Measurements from ENCODE around the gene LIN7B.

The LIN7B gene, protein sequence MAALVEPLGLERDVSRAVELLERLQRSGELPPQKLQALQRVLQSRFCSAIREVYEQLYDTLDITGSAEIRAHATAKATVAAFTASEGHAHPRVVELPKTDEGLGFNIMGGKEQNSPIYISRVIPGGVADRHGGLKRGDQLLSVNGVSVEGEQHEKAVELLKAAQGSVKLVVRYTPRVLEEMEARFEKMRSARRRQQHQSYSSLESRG

DNA sequence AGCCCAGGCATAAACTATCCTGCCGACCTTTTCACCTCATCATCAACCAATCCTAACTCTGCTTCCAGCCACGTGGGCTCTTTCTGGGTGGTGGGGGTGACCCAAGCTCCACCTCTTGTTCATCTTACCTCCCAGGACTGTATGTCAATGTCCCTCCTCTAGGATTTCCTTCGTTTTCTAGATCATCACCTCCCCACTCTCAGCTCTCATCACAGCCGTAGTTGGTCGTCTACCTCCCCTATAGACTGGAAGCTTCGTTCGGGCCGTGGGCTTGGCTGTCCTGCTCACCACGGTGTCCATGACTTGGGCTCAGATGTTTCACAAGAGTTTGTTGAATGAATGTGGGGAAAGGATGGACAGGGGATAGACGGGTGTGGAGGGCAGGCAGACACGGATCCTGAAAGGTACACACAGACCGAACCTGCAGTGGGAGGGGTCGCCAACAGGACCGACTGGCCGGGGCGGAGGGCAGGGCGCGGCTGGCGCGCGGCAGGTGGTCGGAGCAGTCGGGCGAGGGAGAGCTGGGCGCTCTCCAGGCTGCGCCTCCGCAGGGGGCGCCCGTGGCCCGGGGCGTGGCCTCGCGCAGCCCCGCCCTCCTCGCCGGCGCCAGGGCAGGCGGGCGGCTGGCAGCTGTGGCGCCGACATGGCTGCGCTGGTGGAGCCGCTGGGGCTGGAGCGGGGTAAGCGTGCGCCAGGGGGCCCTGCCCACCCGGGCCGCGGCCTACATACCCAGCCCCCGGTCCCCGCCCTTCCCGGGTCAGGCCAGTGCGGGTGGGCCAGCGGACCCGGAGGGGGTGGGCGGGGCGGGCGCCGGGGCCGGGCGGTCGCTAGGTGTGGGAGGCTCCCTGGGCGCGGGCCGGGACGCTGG is at the start of gene LIN7B:
Gene LIN7B, plus strand, starts transcription at position 609 of the 868 bp plus-strand sequence. Its CDS starts 35 bp downstream, at position 644.
- peak; percentile 72 for DNase-seq (ENCODE audit: low spot score)

DNA sequence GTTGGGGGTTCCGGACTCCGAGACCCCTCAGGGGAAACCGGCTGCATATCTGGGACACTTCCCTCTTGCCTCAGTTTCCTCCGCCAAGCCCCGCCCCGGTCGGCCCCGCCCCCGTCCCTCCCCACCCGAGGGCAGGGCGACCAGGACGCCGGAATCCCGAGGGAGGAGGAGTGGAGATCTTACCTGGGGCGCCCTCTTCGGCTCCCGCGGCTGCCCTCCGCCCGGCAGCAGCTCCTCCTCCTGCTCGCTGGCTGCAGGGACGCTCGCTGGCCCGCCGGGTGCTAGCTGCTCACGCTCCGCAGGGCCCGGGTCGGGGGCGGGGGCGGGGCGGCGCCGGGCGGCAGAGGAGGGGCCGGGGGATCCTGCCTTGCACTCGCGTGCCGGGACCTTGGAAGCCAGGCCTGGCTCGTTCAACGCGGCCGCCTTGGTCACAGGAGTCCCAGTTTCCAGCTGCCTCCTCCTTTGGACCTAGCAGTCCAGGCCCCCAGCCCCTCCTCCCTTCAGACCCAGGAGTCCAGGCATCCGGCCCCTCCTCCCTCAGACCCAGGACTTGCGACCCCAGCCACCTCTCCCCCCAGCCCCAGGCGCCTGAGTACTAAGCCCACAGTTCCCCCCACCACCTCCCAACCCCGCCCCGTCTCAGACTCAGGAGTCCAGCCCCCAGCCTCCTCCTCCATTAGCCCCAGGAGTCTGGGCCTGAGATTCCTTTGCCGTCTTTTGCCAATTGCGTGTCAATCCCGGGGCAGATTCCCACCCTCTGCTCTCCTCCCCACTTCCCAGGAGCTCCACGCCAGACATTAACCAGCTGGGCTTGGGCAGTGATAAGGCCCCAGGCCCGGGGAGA is 49.2 kb upstream of the LIN7B start, which contains the start of gene NTF4:
Gene NTF4, minus strand, starts transcription at position 51 of the 844 bp plus-strand sequence. CDS start 2,821 bp downstream, outside the sequence.
- peak; percentile 53 for DNase-seq (ENCODE audit: low spot score)

- peak; percentile 58 for DNase-seq (ENCODE audit: low spot score)
Measured at GRCh38 chr19:49065905-49066512, 48.2 kb upstream of the LIN7B start.

- no peak for DNase-seq (ENCODE audit: low spot score)
Measured at GRCh38 chr19:49067554-49067953, 46.6 kb upstream of the LIN7B start.

DNA sequence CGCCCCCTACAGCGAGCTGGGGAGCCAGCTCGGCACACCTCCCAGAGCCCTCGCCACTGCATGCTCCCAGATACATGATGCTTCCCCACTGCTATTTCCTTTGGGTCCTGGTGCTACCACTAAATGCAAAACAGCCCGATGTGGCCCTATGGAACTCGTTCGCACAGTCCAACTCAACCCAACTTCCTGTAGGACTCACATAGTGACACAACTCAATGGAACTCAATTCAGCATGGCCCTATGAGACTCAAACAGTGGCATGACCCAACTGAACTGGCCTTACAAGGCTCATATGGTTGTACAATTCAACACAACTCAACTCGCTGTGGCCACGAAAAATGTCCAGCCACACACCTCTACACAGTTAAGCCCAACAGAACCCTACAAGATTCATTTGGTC is 45.1 kb upstream of the LIN7B start:
- no peak for DNase-seq (ENCODE audit: low spot score)

- no peak for DNase-seq (ENCODE audit: low spot score)
Measured at GRCh38 chr19:49070416-49070815, 43.8 kb upstream of the LIN7B start.

DNA sequence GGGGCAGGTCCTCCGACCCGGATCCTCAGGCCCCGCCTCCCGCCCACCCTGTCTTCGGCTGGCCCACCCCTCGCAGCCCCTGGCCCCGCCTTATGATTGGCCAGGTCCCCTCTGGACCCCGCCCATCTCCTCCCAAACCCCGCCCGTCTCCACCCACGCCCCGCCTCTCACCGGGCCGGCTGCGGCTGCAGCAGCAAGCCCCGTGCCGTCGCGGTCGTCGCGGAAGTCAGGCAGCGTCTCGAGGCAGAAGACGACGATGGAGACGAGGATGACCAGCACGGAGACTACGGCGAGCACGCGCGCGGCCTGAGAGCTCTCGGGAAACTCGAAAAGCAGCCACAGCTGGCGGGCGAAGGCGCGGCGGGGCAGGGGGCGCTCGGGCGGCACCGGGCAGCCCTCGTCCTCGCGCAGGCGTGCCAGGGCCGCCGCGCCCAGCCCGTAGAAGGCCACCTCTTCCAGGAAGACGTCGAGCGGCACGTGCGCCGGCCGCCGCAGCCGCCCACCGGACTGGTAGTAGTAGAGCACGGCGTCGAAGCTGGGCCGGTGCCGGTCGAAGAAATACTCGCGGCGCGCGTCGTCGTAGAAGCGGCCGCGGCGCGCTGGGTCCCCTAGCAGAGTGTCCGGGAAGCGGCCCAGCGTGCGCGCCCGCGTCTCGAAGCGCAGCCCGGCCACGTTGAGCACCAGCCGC is 42.2 kb upstream of the LIN7B start:
- no peak for DNase-seq (ENCODE audit: low spot score)

- peak; percentile 48 for DNase-seq (ENCODE audit: low spot score)
Measured at GRCh38 chr19:49073514-49074378, 40.4 kb upstream of the LIN7B start.

GRCh38 chr19:49074869-49075268 is 39.3 kb upstream of the LIN7B start:
- DNase-seq (ENCODE audit: low spot score), result peak; percentile 80

- DNase-seq (ENCODE audit: low spot score), result no peak
Measured at GRCh38 chr19:49080392-49080791, 33.8 kb upstream of the LIN7B start.

DNA sequence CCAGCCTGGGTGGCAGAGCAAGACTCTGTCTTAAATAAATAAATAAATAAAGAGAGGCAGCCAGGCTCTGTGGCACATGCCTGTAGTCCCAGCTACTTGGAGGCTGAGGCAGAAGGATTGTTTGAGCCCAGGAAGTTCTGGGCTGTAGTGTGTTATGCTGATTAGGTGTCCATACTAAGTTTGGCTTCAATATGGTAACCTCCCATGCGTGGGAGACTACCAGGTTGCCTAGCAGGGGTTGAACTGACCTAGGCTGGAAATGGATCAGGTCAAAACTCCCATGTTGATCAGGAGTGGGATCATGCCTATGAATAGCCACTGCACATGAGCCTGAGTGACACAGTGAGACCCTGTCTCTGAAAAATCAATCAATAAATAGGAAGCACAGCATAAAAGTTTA is 32.9 kb upstream of the LIN7B start:
- no peak for DNase-seq (ENCODE audit: low spot score)

DNA sequence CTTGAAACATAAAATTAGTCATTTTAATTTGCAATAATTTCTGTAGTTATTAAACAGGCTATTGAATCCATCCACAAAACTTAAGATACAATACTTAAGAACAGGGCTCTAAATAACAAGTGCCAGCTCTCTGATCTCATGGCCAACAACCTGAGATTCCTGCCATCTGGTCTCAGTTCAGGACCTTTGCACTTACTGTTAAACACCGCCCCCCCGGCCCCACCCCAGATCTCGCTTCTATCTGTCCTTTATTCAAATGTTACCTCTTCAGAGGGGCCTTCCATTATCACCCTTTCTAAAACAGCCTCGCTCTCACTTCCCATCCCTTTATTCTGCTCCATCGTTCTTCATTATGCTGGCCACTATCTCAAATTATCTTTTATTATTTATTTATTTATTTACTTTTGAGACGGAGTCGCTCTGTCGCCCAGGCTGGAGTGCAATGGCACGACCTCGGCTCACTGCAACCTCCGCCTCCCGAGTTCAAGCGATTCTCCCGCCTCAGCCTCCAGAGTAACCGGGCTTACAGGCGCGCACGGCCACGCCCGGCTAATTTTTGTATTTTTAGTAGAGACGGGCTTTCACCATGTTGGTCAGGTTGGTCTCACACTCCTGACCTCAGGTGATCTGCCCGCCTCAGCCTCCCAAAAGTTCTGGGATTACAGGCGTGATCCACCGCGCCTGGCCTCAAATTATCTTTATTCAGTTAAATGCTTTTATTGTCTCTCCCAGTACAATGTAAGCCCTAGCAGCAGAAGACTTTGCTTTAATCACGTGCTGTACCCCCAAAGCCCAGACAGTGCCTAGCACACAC is 29.8 kb upstream of the LIN7B start:
- no peak for DNase-seq (ENCODE audit: low spot score)

GRCh38 chr19:49085020-49085867 is 28.9 kb upstream of the LIN7B start, which contains the start of gene SNRNP70:
TSS of gene SNRNP70 (plus strand) at chr19:49085451. CDS start at chr19:49086415, 964 bp downstream.
- DNase-seq (ENCODE audit: low spot score), result peak; percentile 99

- DNase-seq (ENCODE audit: low spot score), result no peak
Measured at GRCh38 chr19:49085868-49086232, 28.3 kb upstream of the LIN7B start.

- DNase-seq (ENCODE audit: low spot score), result no peak
Measured at GRCh38 chr19:49086296-49086695, 27.9 kb upstream of the LIN7B start.

DNA sequence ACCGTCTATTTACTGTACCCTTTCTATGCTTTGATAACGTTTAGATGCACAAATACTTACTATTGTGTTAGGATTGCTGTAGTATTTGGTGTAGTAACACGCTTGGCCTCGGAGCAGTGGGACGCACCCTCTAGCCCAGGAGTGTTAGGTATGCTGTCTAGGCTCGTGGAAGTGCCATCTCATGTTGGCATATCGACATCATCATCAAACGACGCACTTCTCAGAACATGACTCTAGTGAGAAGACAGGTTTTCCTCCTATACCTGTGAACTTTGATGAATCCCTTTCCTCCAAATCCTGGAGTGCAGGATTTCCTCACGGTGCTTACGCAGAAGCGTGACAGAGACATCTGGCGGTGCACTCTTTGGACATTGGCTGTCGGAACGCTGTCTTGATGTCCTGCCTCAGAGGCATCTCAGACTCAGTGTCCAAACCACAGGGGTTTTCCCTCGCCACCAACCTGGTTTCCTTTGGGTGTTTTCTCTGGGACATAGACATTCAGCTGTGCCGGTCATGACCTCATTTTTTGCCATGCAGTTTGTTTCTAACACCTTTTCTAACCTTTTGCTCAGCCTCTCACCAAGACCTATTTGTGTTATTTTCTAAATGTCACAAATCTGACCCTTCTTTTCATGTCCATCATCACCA is 22.7 kb upstream of the LIN7B start:
- no peak for DNase-seq (ENCODE audit: low spot score)

DNA sequence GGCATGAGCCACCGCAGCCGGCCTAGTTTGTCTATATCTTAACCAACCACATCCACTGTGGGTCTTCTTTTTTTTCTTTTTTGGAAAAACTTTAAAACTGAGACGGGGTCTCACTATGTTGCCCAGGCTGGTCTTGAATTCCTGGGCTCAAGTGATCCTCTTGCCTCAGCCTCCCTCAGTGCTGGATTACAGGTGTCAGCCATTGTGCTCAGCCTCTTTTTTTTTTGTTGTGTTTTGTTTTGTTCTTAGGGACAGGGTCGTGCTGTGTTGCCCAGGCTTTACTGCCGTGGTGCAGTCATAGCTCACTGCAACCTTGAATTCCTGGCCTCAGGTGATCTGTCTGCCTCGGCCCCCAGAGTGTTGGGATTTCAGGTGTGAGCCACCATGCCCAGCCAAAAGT is 21.5 kb upstream of the LIN7B start:
- DNase-seq (ENCODE audit: low spot score), result no peak
